WTC11 (cell line): ENCODE measurements around the gene LAMC3.

Source experiments
- CTCF ChIP-seq: fragments of 200-600 bp; IDR thresholded peaks from 2 replicates; pipeline ENCODE4 v1.8.0; 2022; ENCODE audit warnings: antibody characterized with exemption
- ETV6 ChIP-seq: sonication (generic); formaldehyde crosslinking; IDR thresholded peaks from 2 replicates; pipeline ENCODE4 v1.8.1; 2022; ENCODE audit warnings: mild to moderate bottlenecking, missing genetic modification reagents
- FOXP4 ChIP-seq: sonication (generic); formaldehyde crosslinking; IDR thresholded peaks from 2 replicates; pipeline ENCODE4 v1.8.0; 2022; ENCODE audit warnings: mild to moderate bottlenecking, missing genetic modification reagents
- KAT7 ChIP-seq: sonication (generic); formaldehyde crosslinking; IDR thresholded peaks from 2 replicates; pipeline ENCODE4 v1.8.1; 2023; ENCODE audit warnings: missing genetic modification reagents, mild to moderate bottlenecking, borderline replicate concordance
- MAX ChIP-seq: sonication (generic); formaldehyde crosslinking; IDR thresholded peaks from 2 replicates; pipeline ENCODE4 v1.8.0; 2022; ENCODE audit warnings: mild to moderate bottlenecking, missing genetic modification reagents
- SMAD3 ChIP-seq: sonication (generic); formaldehyde crosslinking; IDR thresholded peaks from 2 replicates; pipeline ENCODE4 v1.8.0; 2022; ENCODE audit warnings: missing genetic modification reagents, mild to moderate bottlenecking, borderline replicate concordance
- USF2 ChIP-seq: sonication (generic); formaldehyde crosslinking; IDR thresholded peaks from 2 replicates; pipeline ENCODE4 v1.8.1; 2023; ENCODE audit warnings: mild to moderate bottlenecking, missing genetic modification reagents, moderate library complexity
- ZBTB21 ChIP-seq: sonication (generic); formaldehyde crosslinking; IDR thresholded peaks from 2 replicates; pipeline ENCODE4 v1.8.1; 2023; ENCODE audit warnings: mild to moderate bottlenecking, missing genetic modification reagents, borderline replicate concordance
- ZBTB43 ChIP-seq: sonication (generic); formaldehyde crosslinking; IDR thresholded peaks from 2 replicates; pipeline ENCODE4 v1.8.1; 2023; ENCODE audit warnings: mild to moderate bottlenecking, missing genetic modification reagents
- ZNF138 ChIP-seq: sonication (generic); formaldehyde crosslinking; conservative IDR thresholded peaks from 2 replicates; pipeline ENCODE4 v1.8.1; 2022; ENCODE audit warnings: mild to moderate bottlenecking, moderate library complexity, missing genetic modification reagents

GRCh38 chr9:130988905-130989304, 20.1 kb upstream of the LAMC3 start:
- TF ChIP-seq ZNF138 (CRISPR knock-in tag) (no peak), ETV6 (CRISPR knock-in tag) (no peak), MAX (CRISPR knock-in tag) (no peak), CTCF (no peak), USF2 (CRISPR knock-in tag) (no peak), ZBTB43 (no peak), FOXP4 (CRISPR knock-in tag) (no peak), SMAD3 (CRISPR knock-in tag) (no peak), ZBTB21 (CRISPR knock-in tag) (no peak), KAT7 (CRISPR knock-in tag) (no peak)
